RWPE2 (cell line): ENCODE data around the gene TTC28.
A peak's percentile ranks its signal among the peaks of the same experiment; 100 is the strongest.

Source experiments
- ATAC-seq: fragments of 200-7000 bp; cut with Tn5 transposase; 3 replicates; pipeline ENCODE4 v1.9.1; 2021; ENCODE audit warnings: low read depth
- DNase-seq: peaks from one replicate; pipeline ENCODE4 v3.0.0-alpha.2; 2020; ENCODE audit warnings: low spot score
- H3K27ac ChIP-seq: fragments of 450-650 bp; 2 replicates; pipeline ENCODE4 v1.5.1; 2017; ENCODE audit warnings: mild to moderate bottlenecking; ENCODE audit not compliant: poor library complexity, severe bottlenecking
- H3K27me3 ChIP-seq: fragments of 250-450 bp; sonication (Bioruptor Pico); 2 replicates; pipeline ENCODE4 v1.5.1; 2021; ENCODE audit warnings: mild to moderate bottlenecking, moderate library complexity; ENCODE audit not compliant: insufficient read depth, poor library complexity, severe bottlenecking
- H3K36me3 ChIP-seq: fragments of 250-450 bp; sonication (Bioruptor Pico); 2 replicates; pipeline ENCODE4 v1.5.1; 2020; ENCODE audit warnings: low read depth, mild to moderate bottlenecking, moderate library complexity
- H3K4me1 ChIP-seq: fragments of 250-450 bp; sonication (Bioruptor Pico); 2 replicates; pipeline ENCODE4 v1.5.1; 2021; ENCODE audit warnings: mild to moderate bottlenecking, moderate library complexity; ENCODE audit not compliant: insufficient read depth, poor library complexity, severe bottlenecking
- H3K4me3 ChIP-seq: fragments of 250-450 bp; sonication (Bioruptor Pico); 2 replicates; pipeline ENCODE4 v1.5.1; 2021; ENCODE audit warnings: mild to moderate bottlenecking, moderate library complexity; ENCODE audit not compliant: severe bottlenecking
- H3K9me3 ChIP-seq: fragments of 250-450 bp; sonication (Bioruptor Pico); 2 replicates; pipeline ENCODE4 v1.5.1; 2021; ENCODE audit warnings: mild to moderate bottlenecking, moderate library complexity; ENCODE audit not compliant: severe bottlenecking
- CTCF ChIP-seq: fragments of 450-650 bp; IDR thresholded peaks from one replicate; pipeline ENCODE4 v1.5.1; 2017; ENCODE audit warnings: mild to moderate bottlenecking, moderate library complexity; ENCODE audit not compliant: poor library complexity, severe bottlenecking

Gene TTC28

GRCh38 chr22:28053896-28054818 is 625.5 kb downstream of the TTC28 start:
- Histone ChIP-seq H3K27ac (no peak overlapping the region), H3K4me1 (no peaks in the 10 kb centered on the region), H3K27me3 (no peaks in the 10 kb centered on the region), H3K9me3 (no peaks in the 10 kb centered on the region), H3K36me3 (no peaks in the 10 kb centered on the region), H3K4me3 (no peak overlapping the region)
- DNase-seq (no peak), ATAC-seq (no peak)
- no peak for TF ChIP-seq CTCF

- DNase-seq, result no peak
- no peak overlapping the region for H3K27ac ChIP-seq
Observed at GRCh38 chr22:28052825-28053269, 626.8 kb downstream of the TTC28 start.

GRCh38 chr22:28051787-28052356 is 627.8 kb downstream of the TTC28 start:
- H3K36me3 ChIP-seq, result no peaks in the 10 kb centered on the region
- no peaks in the 10 kb centered on the region for H3K4me1 ChIP-seq
- DNase-seq (no peak), ATAC-seq (peak; percentile 58; the same call in 2 of the 3 replicates)
- no peaks in the 10 kb centered on the region for H3K27me3 ChIP-seq
- H3K9me3 ChIP-seq, result no peaks in the 10 kb centered on the region
- no peak overlapping the region for H3K4me3 ChIP-seq
- no peak overlapping the region for H3K27ac ChIP-seq
- TF ChIP-seq CTCF, result peak; percentile 96

More at GRCh38 chr22:28052825-28053269, 626.8 kb downstream of the TTC28 start:
- no peaks in the 10 kb centered on the region for H3K4me1 ChIP-seq
- H3K9me3 ChIP-seq, result no peaks in the 10 kb centered on the region
- no peaks in the 10 kb centered on the region for H3K27me3 ChIP-seq
- TF ChIP-seq CTCF, result no peak
- H3K36me3 ChIP-seq, result no peaks in the 10 kb centered on the region
- no peak for ATAC-seq
- H3K4me3 ChIP-seq, result no peak overlapping the region

DNA sequence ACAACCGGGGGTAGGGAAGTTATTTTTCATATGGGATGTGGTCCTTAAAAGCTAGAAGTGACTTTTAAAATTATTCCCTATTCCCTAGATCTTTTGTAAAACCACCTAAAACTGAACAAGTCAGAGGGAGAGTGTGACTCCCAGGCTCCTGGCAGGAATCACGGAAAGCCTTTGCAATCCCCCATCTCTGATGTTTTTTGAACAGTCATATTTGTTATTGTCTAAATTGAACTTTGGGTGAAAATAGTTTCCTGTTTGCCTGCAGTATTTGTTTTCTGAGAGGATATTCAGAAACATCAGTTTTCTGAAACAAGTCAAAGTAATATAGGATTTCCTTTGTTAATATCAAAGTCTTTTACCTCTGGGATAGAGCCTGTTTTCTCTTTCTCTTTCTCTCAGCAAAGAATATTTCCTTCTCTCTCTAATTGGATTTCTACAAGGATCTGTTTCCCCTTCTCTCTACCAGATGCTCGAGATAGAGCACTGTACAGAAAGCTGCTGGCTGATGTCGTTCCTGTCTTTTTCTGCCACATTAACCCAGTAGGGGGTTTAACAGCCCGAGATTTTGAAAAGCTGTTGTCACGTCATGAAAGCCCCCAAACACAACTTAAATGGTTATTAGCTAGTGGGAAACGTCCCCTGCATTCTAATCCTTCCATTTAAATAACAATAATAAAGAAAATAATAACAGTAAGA is 628.4 kb downstream of the TTC28 start:
- Histone ChIP-seq H3K27me3 (no peaks in the 10 kb centered on the region), H3K4me3 (no peak overlapping the region), H3K27ac (no peak overlapping the region), H3K36me3 (no peaks in the 10 kb centered on the region), H3K9me3 (no peaks in the 10 kb centered on the region), H3K4me1 (no peaks in the 10 kb centered on the region)
- no peak for TF ChIP-seq CTCF
- no peak for DNase-seq
- no peak for ATAC-seq
